ENCODE data around the gene NOS2.

NOS2 gene

GRCh38 chr17:27818401-27819105 is 18.2 kb upstream of the NOS2 start:
- DNase-seq, result no peak

GRCh38 chr17:27817731-27818130 is 17.4 kb upstream of the NOS2 start:
- DNase-seq, result no peak

GRCh38 chr17:27816946-27817345 is 16.6 kb upstream of the NOS2 start:
- no peak for DNase-seq

- no peak for DNase-seq
These were observed 11.6 kb upstream of the NOS2 start for GRCh38 chr17:27811961-27812360.

- DNase-seq, result no peak
These were observed 10.7 kb upstream of the NOS2 start for GRCh38 chr17:27810902-27811557.

- peak; percentile 75 for DNase-seq
These were observed 10.0 kb upstream of the NOS2 start for GRCh38 chr17:27810211-27810901.

GRCh38 chr17:27809555-27809954 is 9.2 kb upstream of the NOS2 start:
- no peak for DNase-seq

GRCh38 chr17:27808628-27809027 is 8.3 kb upstream of the NOS2 start:
- peak; percentile 67 for DNase-seq

- DNase-seq, result peak; percentile 84
These were observed 7.5 kb upstream of the NOS2 start for GRCh38 chr17:27807567-27808470.

- DNase-seq, result peak; percentile 92
These were observed 5.3 kb upstream of the NOS2 start for GRCh38 chr17:27805520-27806146.

GRCh38 chr17:27804113-27804512 is 3.8 kb upstream of the NOS2 start:
- DNase-seq, result no peak

GRCh38 chr17:27802962-27803680 is 2.8 kb upstream of the NOS2 start:
- DNase-seq, result no peak

GRCh38 chr17:27802033-27802432 is 1.7 kb upstream of the NOS2 start:
- no peak for DNase-seq

GRCh38 chr17:27798376-27798775 is 2.0 kb downstream of the NOS2 start:
- DNase-seq, result no peak

- DNase-seq, result no peak
These were observed 2.8 kb downstream of the NOS2 start for GRCh38 chr17:27797390-27798091.

- DNase-seq, result no peak
These were observed 6.3 kb downstream of the NOS2 start for GRCh38 chr17:27793906-27794569.

- DNase-seq, result no peak
These were observed 7.0 kb downstream of the NOS2 start for GRCh38 chr17:27793168-27793905.

GRCh38 chr17:27792095-27792494 is 8.2 kb downstream of the NOS2 start:
- DNase-seq, result no peak

- DNase-seq, result no peak
These were observed 11.4 kb downstream of the NOS2 start for GRCh38 chr17:27788919-27789318.

Measured in activated effector memory CD4-positive, alpha-beta T cell treated with anti-CD3 and anti-CD28 coated beads, Interleukin-2, amount 50 U/mL, for 16 hours (primary cell).